HepG2 (cell line): ENCODE results near the gene SMIM41. TPM values are rescaled to one million over a fixed set of nuclear protein-coding genes. Genes with fewer than 3 reads are reported as not detected.

Experiments used
- CHD4 ChIP-seq: fragments of 200-600 bp; sonication (generic); IDR thresholded peaks from 2 replicates; pipeline ENCODE4 v1.7.0; 2017; ENCODE audit warnings: mild to moderate bottlenecking, low read length, borderline replicate concordance
- GABPA ChIP-seq, 2 experiments: IDR thresholded peaks; 2 replicates each; pipeline ENCODE4 v1.6.1; 2011 to 2016; ENCODE audit warnings: low read depth in 2 of 2, low read length in 1 of 2, missing biosample characterization in 1 of 2, missing genetic modification characterization in 1 of 2
- NRL ChIP-seq: sonication (generic); formaldehyde crosslinking; IDR thresholded peaks from 2 replicates; pipeline ENCODE4 v1.5.0; 2020; ENCODE audit warnings: missing genetic modification reagents, mild to moderate bottlenecking, moderate library complexity, borderline replicate concordance
- RCOR2 ChIP-seq: IDR thresholded peaks from 2 replicates; pipeline ENCODE4 v1.6.1; 2016; ENCODE audit warnings: missing biosample characterization, missing genetic modification reagents
- RFX1 ChIP-seq: fragments of 450-650 bp; IDR thresholded peaks from 2 replicates; pipeline ENCODE4 v1.6.1; 2017
- SIX4 ChIP-seq: sonication (generic); formaldehyde crosslinking; IDR thresholded peaks from 2 replicates; pipeline ENCODE4 v1.4.0; 2020; ENCODE audit warnings: missing genetic modification reagents
- STAG1 ChIP-seq: sonication (generic); formaldehyde crosslinking; IDR thresholded peaks from 2 replicates; pipeline ENCODE4 v1.4.0; 2020; ENCODE audit warnings: missing genetic modification reagents
- TMF1 ChIP-seq: sonication (generic); formaldehyde crosslinking; IDR thresholded peaks from 2 replicates; pipeline ENCODE4 v1.8.1; 2022; ENCODE audit warnings: low read depth, missing genetic modification reagents
- ZNF160 ChIP-seq: sonication (generic); formaldehyde crosslinking; IDR thresholded peaks from 2 replicates; pipeline ENCODE4 v1.8.0; 2022; ENCODE audit warnings: mild to moderate bottlenecking, inconsistent platforms, missing genetic modification reagents
- ZNF230 ChIP-seq: sonication (generic); formaldehyde crosslinking; IDR thresholded peaks from 2 replicates; pipeline ENCODE4 v1.4.0; 2020; ENCODE audit warnings: mild to moderate bottlenecking, missing genetic modification reagents
- ZNF660 ChIP-seq: sonication (generic); formaldehyde crosslinking; IDR thresholded peaks from 2 replicates; pipeline ENCODE4 v1.5.1; 2020; ENCODE audit warnings: mild to moderate bottlenecking, low read depth, missing genetic modification reagents, borderline replicate concordance
- ZNF839 ChIP-seq: sonication (generic); formaldehyde crosslinking; IDR thresholded peaks from 2 replicates; pipeline ENCODE4 v1.4.0; 2020; ENCODE audit warnings: missing genetic modification reagents, mild to moderate bottlenecking, borderline replicate concordance
- ZSCAN22 ChIP-seq: sonication (generic); formaldehyde crosslinking; IDR thresholded peaks from 2 replicates; pipeline ENCODE4 v1.4.0; 2020; ENCODE audit warnings: mild to moderate bottlenecking, missing genetic modification reagents
- ZSCAN30 ChIP-seq: sonication (generic); formaldehyde crosslinking; IDR thresholded peaks from 2 replicates; pipeline ENCODE4 v1.5.0; 2020; ENCODE audit warnings: mild to moderate bottlenecking, missing genetic modification reagents
- polyA plus RNA-seq, 8 experiments: library from polyadenylated mRNA; depleted of rRNA in 3 of 8; stranded (reverse) in 7 of 8; unstranded in 1 of 8; fragments of >200 nt; fragmentation: Illumina TruSeq in 4 of 8; extraction: Trizol in 4 of 8; gene quantifications; 2 replicates each; pipeline versions ENCODE4 v1.2.1 to v1.2.3, GENCODE V29; 2011 to 2016; ENCODE audit warnings: low read depth in 4 of 8, missing spikeins in 1 of 8, mixed read lengths in 1 of 8; ENCODE audit not compliant: insufficient read depth in 1 of 8
- total RNA-seq, 5 experiments: library from RNA; depleted of rRNA; stranded (reverse); fragments of >200 nt; fragmentation: Illumina TruSeq; extraction: Trizol; gene quantifications; 2 replicates each; pipeline ENCODE4 v1.2.3, GENCODE V29; 2016; ENCODE audit warnings: low read depth in 1 of 5
- TF ChIP-seq, protein P1 (sequence below): sonication (generic); formaldehyde crosslinking; IDR thresholded peaks from 2 replicates; pipeline ENCODE4 v1.5.1; 2020; ENCODE audit warnings: mild to moderate bottlenecking, moderate library complexity, missing genetic modification reagents
- TF ChIP-seq, protein P2 (sequence below): sonication (generic); formaldehyde crosslinking; IDR thresholded peaks from 2 replicates; pipeline ENCODE4 v1.4.0; 2020; ENCODE audit warnings: missing genetic modification reagents, borderline replicate concordance
- TF ChIP-seq, protein P3 (sequence below): sonication (generic); formaldehyde crosslinking; IDR thresholded peaks from 2 replicates; pipeline ENCODE4 v1.4.0; 2020; ENCODE audit warnings: mild to moderate bottlenecking, missing genetic modification reagents
- TF ChIP-seq, protein P4 (sequence below): sonication (generic); formaldehyde crosslinking; IDR thresholded peaks from 2 replicates; pipeline ENCODE4 v1.5.0; 2020; ENCODE audit warnings: missing genetic modification reagents
- TF ChIP-seq, protein P5 (sequence below): sonication (generic); formaldehyde crosslinking; IDR thresholded peaks from 2 replicates; pipeline ENCODE4 v1.4.0; 2020; ENCODE audit warnings: missing genetic modification reagents

SMIM41 gene
- total and polyA plus RNA-seq, 2 of the 13 experiments (the other 11 are each of a cell fraction or from before 2014, with no cell fraction given) = not detected

DNA sequence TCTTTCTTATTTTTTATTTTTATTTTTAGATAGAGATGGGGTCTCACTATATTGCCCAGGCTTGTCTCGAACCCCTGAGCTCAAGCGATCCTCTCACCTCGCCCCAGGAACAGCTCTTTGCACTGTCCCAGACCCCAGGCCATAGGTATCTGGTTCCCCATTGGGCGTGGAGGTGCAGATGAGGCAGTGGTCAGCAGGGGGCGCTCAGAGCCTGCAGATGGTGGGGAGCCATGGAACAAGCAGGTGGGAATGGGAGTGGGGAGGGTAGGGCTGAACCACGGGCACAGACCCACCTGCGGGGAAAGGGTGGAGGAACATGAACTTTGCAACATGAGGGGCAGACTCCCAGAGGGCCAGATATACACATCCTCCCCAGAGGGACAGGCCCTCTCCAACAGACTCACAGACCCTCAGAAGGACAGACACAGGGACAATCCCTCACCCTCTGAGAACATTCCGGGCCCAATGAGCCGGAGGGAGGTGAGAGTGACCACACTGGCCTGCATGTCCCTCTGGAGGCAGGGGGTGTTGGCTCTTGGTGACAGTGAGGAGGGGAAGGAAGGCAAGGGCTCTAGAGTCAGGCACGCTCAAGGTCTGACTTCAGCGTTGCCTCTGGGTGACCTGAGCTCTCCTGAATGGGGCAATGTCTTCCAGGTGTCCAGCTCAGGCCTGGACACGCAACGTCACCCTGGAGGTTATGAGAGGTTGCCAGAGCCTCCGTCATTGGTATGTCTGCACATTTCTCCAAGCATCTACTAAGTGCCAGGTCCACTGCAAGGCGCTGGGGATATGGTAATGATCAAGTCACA lies 77.5 kb downstream of the SMIM41 start (continued):
- TF ChIP-seq, protein P1, sequence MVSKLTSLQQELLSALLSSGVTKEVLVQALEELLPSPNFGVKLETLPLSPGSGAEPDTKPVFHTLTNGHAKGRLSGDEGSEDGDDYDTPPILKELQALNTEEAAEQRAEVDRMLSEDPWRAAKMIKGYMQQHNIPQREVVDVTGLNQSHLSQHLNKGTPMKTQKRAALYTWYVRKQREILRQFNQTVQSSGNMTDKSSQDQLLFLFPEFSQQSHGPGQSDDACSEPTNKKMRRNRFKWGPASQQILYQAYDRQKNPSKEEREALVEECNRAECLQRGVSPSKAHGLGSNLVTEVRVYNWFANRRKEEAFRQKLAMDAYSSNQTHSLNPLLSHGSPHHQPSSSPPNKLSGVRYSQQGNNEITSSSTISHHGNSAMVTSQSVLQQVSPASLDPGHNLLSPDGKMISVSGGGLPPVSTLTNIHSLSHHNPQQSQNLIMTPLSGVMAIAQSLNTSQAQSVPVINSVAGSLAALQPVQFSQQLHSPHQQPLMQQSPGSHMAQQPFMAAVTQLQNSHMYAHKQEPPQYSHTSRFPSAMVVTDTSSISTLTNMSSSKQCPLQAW = no peak
- TF ChIP-seq GABPA (IDR thresholded peaks at IDR 0.05; ENCODE audit: low read depth, low read length) (no peak), GABPA (CRISPR knock-in tag; IDR thresholded peaks at IDR 0.05; ENCODE audit: low read depth) (no peak), ZSCAN22 (CRISPR knock-in tag) (no peak), STAG1 (CRISPR knock-in tag) (peak; percentile 95), ZNF160 (CRISPR knock-in tag) (no peak), RFX1 (no peak), SIX4 (CRISPR knock-in tag) (no peak), NRL (0 out of 2 replicates have a peak, but pooled peaks have one; percentile 36), TMF1 (CRISPR knock-in tag) (no peak), CHD4 (no peak), RCOR2 (CRISPR knock-in tag) (no peak), ZSCAN30 (CRISPR knock-in tag) (no peak), ZNF230 (no peak), ZNF660 (CRISPR knock-in tag) (no peak), ZNF839 (CRISPR knock-in tag) (no peak; the same call in 1 of the 2 replicates)
- TF ChIP-seq, protein P2, sequence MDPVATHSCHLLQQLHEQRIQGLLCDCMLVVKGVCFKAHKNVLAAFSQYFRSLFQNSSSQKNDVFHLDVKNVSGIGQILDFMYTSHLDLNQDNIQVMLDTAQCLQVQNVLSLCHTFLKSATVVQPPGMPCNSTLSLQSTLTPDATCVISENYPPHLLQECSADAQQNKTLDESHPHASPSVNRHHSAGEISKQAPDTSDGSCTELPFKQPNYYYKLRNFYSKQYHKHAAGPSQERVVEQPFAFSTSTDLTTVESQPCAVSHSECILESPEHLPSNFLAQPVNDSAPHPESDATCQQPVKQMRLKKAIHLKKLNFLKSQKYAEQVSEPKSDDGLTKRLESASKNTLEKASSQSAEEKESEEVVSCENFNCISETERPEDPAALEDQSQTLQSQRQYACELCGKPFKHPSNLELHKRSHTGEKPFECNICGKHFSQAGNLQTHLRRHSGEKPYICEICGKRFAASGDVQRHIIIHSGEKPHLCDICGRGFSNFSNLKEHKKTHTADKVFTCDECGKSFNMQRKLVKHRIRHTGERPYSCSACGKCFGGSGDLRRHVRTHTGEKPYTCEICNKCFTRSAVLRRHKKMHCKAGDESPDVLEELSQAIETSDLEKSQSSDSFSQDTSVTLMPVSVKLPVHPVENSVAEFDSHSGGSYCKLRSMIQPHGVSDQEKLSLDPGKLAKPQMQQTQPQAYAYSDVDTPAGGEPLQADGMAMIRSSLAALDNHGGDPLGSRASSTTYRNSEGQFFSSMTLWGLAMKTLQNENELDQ (CRISPR knock-in tag) = no peak
- TF ChIP-seq, protein P3, sequence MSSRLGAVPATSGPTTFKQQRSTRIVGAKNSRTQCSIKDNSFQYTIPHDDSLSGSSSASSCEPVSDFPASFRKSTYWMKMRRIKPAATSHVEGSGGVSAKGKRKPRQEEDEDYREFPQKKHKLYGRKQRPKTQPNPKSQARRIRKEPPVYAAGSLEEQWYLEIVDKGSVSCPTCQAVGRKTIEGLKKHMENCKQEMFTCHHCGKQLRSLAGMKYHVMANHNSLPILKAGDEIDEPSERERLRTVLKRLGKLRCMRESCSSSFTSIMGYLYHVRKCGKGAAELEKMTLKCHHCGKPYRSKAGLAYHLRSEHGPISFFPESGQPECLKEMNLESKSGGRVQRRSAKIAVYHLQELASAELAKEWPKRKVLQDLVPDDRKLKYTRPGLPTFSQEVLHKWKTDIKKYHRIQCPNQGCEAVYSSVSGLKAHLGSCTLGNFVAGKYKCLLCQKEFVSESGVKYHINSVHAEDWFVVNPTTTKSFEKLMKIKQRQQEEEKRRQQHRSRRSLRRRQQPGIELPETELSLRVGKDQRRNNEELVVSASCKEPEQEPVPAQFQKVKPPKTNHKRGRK = no peak
- TF ChIP-seq, protein P4, sequence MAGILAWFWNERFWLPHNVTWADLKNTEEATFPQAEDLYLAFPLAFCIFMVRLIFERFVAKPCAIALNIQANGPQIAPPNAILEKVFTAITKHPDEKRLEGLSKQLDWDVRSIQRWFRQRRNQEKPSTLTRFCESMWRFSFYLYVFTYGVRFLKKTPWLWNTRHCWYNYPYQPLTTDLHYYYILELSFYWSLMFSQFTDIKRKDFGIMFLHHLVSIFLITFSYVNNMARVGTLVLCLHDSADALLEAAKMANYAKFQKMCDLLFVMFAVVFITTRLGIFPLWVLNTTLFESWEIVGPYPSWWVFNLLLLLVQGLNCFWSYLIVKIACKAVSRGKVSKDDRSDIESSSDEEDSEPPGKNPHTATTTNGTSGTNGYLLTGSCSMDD (CRISPR knock-in tag) = no peak
- TF ChIP-seq, protein P5, sequence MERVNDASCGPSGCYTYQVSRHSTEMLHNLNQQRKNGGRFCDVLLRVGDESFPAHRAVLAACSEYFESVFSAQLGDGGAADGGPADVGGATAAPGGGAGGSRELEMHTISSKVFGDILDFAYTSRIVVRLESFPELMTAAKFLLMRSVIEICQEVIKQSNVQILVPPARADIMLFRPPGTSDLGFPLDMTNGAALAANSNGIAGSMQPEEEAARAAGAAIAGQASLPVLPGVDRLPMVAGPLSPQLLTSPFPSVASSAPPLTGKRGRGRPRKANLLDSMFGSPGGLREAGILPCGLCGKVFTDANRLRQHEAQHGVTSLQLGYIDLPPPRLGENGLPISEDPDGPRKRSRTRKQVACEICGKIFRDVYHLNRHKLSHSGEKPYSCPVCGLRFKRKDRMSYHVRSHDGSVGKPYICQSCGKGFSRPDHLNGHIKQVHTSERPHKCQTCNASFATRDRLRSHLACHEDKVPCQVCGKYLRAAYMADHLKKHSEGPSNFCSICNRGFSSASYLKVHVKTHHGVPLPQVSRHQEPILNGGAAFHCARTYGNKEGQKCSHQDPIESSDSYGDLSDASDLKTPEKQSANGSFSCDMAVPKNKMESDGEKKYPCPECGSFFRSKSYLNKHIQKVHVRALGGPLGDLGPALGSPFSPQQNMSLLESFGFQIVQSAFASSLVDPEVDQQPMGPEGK (CRISPR knock-in tag) = no peak
